HG02973 (cell line): ENCODE data around the gene BCR.

Source experiments
- ATAC-seq: cut with Tn5 transposase; IDR thresholded peaks from one replicate; pipeline ENCODE4 v1.9.1; 2021; ENCODE audit warnings: moderate library complexity; ENCODE audit not compliant: unreplicated experiment

The BCR gene

DNA sequence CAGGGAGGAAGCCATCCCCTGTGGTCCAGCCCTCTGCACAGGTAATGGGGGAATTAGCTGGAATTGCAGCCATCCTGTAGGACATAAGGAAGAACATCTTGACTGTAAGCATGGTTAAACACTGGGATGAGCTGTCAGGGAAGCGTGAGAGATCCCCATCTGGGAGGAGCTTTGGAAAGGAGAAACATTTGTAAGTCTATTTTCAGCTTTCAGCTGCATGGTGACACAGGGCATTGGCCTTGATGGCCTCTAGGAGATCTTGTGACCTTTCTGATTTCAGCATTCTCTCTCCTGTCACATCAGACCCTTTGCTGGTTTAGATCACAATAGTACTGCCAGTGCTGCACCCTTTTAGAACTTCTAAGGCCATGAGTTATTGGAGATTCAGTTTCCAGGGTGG lies 47.1 kb downstream of the BCR start:
- no peak for ATAC-seq

DNA sequence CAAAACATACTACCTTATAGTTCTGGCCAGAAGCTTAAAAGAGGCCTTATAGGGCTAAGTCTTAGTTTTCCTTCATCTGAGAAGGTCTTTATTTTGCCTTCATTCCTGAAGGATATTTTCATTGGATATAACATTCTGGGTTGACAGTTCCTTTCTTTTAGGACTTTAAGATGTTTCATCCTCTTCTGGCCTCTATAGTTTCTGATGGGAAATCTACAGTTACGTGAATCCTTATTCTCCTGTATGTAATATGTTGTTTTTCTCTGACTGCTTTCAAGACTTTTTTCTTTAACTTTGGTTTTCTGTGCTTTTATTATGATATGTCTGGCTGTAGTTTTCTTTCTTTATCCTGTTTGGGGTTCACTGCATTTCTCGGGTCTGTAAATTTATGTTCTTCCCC lies 48.2 kb downstream of the BCR start:
- no peak for ATAC-seq

- ATAC-seq: no peak
Observed at GRCh38 chr22:23229646-23230045, 49.3 kb downstream of the BCR start.

DNA sequence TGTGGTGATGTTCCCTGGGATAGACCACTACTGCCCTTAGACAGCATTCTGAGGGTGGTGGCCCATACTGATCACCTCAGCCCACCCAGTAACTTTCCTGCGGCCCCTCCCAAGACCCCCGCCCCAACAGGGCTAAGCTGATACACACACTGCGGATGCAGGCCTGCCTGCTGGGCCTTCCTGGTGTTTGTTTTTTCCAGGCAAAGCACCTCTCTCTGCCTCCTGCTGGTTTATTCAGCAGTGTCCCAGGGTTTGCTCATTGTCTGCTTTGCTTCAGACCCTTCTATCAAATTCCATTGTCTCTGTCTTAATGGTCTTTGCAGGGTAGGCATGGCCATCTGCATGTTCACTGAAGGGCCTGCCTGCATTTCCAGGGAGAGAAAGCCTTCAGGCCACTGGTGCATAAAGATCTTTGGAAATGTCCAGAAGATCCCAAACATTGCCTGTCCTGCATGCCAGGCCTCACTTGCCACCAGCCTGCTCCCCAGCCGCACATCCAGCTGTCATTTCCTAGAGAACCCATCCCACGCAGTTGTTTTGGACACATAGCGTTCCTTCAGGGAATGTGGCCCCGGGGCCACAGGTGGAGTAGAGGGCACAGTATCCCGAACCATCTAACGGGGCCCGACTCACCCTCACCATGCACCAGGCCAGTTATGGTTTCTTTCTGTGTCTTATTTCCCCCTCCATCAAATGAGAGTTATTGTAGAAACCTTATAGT lies 50.2 kb downstream of the BCR start:
- no peak for ATAC-seq

- ATAC-seq: no peak
Observed at GRCh38 chr22:23231471-23232093, 51.3 kb downstream of the BCR start.

- ATAC-seq: no peak
Observed at GRCh38 chr22:23232094-23232905, 52.0 kb downstream of the BCR start.

GRCh38 chr22:23233084-23233531 lies 52.8 kb downstream of the BCR start:
- no peak for ATAC-seq

- no peak for ATAC-seq
Observed at GRCh38 chr22:23233752-23234408, 53.6 kb downstream of the BCR start.

DNA sequence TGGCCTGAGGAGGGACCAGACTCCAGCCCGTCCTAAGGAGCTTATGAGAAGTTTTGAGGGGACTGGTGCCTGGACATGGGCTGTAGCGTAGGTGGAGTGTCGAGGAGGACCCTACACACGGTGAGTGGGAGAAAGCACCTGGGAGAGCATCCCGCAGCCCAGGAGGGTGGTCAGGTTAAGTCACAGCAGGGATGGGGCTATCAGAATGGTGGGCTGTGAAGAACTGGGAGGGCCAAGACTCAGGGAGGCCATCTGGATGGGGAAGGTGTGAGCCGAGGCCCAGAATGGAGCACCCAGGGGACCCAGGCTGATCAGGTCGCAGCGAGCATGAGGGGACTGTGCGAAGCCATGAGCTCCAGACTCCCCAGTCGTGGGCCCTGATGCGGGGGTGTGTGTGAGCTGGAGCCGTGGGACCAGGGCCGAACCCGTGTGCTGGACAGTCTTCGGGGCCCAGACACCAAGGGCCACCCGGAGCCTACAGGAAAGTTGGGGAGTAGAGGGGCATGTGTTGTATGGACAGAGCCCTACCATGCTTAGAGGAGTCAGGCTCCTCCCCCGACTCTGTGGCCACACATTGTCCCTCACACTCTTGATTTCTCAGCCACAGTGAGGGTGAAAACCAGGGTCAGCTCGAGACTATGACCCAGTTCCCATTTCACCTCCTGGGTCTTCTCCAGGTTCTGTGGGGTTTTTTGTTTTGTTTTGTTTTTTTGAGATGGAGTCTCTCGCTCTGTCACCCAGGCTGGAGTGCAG lies 54.3 kb downstream of the BCR start:
- no peak for ATAC-seq

DNA sequence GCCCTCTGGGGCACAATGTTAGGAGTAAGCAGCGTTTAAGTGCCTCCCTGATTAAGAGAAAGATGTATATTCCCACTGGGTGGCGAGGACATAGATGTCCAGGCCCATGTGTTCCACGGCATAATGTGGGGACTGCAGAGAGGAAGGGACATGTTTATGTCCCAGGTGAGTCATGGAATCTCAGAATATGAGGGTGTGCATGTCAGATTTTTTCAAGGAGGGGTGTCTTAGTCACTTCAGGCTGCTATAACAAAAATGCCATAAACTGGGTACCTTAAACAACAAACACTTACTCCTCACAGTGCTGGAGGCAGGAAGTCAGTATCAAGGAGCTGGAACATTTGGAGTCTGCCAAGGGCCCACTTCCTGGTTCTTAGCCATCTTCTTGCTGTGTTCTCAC lies 55.1 kb downstream of the BCR start:
- no peak for ATAC-seq

DNA sequence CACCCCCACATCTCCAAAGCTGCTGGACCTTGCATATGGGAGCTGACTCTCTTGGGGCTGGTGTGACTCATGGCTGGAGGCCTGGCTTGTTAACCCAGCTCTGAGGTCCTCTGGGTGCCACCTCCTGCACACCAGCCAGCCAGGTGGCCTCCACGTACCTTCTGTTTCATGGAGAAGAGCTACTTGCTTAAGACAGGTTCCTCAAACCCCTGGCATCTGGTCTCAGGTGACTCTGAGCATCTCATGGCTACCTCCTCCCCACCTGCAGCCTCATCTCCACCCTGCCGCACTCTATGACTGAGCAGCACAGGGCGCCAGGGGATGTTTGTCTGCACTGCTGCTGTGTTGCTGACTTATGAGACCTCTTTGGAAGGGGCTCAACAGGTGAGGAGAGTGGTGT lies 55.7 kb downstream of the BCR start:
- ATAC-seq: no peak

DNA sequence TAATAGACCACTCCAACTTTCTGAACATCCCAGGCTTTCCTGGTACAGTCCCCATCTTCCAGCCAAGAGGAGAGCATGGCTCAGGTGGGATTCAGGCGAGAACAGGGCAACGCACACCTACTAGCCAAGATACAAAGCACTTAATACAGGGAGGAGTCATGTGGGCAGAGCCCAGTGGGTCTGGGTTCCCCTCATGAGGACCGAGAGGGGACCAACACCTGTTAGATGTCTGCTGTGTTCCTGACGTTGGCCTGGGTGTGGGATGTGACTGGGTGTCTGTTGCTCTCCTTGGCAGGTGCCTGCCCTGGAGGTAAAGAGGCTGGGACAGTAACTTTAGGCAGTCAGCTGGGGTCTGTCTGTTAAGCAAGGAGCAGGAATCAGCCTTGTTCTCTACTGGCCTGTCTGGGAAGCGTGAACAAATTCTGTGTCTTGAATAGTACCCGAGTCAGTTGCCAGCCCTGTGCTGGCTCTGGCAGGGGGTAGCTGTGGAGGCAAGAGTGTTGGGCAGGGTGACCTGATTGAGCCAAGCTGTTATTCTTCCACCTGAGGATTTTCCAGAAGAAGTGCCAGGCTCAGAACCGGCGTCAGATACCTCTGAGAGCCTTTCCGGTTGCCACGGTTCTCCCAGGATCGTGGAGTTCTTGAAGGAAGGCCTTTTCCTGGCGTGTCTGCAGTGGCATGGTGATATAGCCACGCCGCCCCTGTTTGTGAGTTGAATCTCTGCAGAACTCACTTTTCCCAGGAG lies 56.3 kb downstream of the BCR start:
- ATAC-seq: no peak

DNA sequence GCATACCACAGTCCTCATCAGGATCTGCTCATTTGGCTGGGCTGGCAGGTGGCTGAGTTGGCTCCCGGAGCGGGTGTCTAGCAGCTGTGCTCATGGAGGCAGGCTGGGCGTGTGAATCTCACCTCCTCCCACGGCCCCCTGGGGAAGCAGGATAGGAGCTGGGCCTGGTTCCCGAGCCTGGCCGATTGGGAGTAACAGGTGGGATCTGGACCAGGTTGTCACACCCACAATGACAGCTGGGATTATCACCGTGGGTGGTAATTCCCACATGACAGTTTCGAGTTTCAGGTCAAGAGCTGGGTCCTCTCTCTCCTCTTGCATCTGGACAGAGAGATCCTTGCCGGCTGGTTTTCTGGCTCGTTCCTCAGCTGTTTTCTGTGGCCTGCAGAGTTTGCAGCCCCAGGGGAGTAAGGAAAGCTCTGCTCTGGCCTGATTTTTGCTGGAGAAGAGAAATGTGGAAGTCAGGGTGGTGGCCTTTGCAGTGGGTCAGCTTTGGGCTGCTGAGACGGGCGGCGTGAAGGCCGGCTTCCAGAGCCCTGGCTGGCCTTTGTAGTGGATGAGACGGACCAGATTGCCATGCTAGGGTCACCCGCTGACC lies 57.0 kb downstream of the BCR start:
- ATAC-seq: no peak

DNA sequence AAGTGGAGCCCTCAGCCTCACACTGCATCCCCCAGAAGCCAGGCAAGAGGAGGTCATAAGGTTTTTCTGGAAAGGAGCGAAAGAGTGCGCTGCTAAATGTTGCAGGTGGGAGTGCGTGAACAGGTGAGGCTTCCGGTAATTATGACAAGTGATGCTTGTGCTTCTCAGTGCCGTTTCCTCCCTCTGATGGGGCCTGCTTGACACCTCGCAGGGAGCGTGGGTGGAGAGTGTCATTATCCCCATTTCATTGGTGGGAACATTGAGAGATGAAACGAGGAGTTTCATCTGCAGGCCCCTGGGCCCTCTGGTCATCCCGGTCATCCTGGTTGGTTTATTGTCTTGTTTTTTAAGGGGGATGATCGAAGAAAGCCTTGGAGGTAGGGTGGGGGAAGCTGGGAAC lies 57.5 kb downstream of the BCR start:
- ATAC-seq: no peak

GRCh38 chr22:23238707-23239106 lies 58.4 kb downstream of the BCR start:
- ATAC-seq: no peak

DNA sequence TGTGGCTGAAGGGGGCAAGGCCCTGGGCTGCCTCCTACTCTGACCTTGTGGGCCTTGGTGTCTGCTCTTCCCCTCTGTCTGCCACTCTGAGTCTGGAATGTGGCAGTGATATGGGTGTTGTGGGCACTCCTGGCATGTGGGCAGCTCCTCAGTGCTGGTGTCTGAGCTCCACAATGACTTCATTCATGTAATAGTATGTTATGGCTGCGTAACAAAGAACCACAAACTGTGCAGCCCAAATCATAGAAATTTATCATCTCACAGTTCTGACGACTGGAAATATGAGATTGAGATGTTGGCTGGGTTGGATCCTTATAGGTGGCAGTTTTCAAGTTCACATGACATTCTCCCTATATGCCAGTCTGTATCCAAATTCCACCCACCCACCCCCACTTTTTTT lies 59.1 kb downstream of the BCR start:
- no peak for ATAC-seq

- ATAC-seq: no peak
Observed at GRCh38 chr22:23240639-23241389, 60.5 kb downstream of the BCR start.

DNA sequence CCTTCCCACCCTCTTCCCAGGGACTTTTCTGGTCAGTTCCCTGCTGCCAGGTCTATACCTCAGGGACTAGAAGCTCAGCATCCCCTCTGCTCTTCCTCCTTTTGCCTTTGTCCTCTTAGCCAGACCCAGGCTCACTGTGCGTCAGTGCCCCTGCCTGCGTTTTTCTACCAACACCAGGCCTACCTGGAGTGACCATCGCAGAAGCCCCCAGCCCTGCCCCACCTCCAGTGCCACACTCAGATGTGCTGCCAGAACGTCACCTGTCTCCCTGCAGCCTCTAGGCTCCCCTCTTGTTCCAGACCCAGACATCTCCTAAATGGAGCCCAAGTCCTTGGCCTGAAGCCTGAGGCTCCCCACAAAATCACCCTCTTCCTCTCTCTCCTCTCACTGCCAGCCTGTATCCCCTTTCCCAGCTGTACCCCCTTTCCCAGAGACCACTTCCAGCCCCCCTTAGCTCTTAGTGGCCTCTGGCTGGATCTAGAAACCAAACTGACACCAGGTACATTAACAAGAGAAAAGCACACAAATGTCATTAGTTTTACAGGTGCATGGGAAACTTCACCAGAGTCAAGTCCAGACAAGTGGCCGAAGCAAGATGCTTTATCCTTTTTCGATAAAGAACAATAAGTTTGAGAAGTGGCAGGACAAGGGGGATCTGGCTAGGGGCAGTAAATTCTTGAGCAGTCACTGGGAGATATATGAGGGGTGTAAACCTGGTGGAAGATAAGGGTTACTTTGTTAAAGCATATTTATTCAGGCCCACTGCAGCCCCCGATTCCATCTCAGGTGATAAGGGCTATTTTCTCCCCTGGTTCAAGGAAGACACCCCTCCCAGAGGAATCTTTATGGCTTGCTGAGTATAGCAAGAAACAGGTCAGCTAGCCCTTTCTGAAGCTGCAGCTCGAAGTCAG lies 61.5 kb downstream of the BCR start:
- no peak for ATAC-seq
